Loucy (cell line): ENCODE results near the gene HOXB4.

ENCODE experiments used
- H2AFZ ChIP-seq: fragments of 200-600 bp; sonication (generic); 2 replicates; pipeline ENCODE4 v1.6.0; 2016; ENCODE audit warnings: antibody characterized with exemption, mild to moderate bottlenecking, low read length, moderate library complexity
- H3F3A ChIP-seq: fragments of 200-600 bp; 2 replicates; pipeline ENCODE4 v1.6.0; 2016; ENCODE audit warnings: antibody characterized with exemption, low read depth, mild to moderate bottlenecking
- H3K27me3 ChIP-seq: fragments of 200-600 bp; sonication (generic); 2 replicates; pipeline ENCODE4 v1.6.1; 2014; ENCODE audit warnings: low read length, mild to moderate bottlenecking; ENCODE audit not compliant: insufficient read depth, poor library complexity, severe bottlenecking
- H3K36me3 ChIP-seq: fragments of 200-600 bp; sonication (generic); 2 replicates; pipeline ENCODE4 v1.6.1; 2016; ENCODE audit warnings: low read length; ENCODE audit not compliant: insufficient read depth
- H3K4me1 ChIP-seq: fragments of 200-600 bp; sonication (generic); 2 replicates; pipeline ENCODE4 v1.5.1; 2014; ENCODE audit warnings: low read length, mild to moderate bottlenecking; ENCODE audit not compliant: insufficient read depth, poor library complexity, severe bottlenecking
- H3K4me2 ChIP-seq: fragments of 200-600 bp; sonication (generic); 2 replicates; pipeline ENCODE4 v1.6.0; 2014; ENCODE audit warnings: antibody characterized with exemption, low read length, low read depth, mild to moderate bottlenecking; ENCODE audit not compliant: poor library complexity, severe bottlenecking
- H3K4me3 ChIP-seq: fragments of 200-600 bp; sonication (generic); 2 replicates; pipeline ENCODE4 v1.5.1; 2014; ENCODE audit warnings: low read length, mild to moderate bottlenecking, mixed read lengths; ENCODE audit not compliant: poor library complexity, severe bottlenecking
- H3K79me2 ChIP-seq: fragments of 200-600 bp; sonication (generic); 2 replicates; pipeline ENCODE4 v1.6.1; 2014; ENCODE audit warnings: low read length; ENCODE audit not compliant: insufficient read depth
- H3K9ac ChIP-seq: fragments of 200-600 bp; sonication (generic); 2 replicates; pipeline ENCODE4 v1.6.0; 2014; ENCODE audit warnings: mild to moderate bottlenecking, low read depth, low read length, moderate library complexity; ENCODE audit not compliant: poor library complexity, severe bottlenecking
- H3K9me2 ChIP-seq: fragments of 200-600 bp; sonication (generic); replicated peaks from 2 replicates; pipeline ENCODE4 v1.6.1; 2016; ENCODE audit warnings: low read depth, low read length, mixed read lengths
- H3K9me3 ChIP-seq: fragments of 200-600 bp; sonication (generic); 2 replicates; pipeline ENCODE4 v1.6.1; 2014; ENCODE audit warnings: mild to moderate bottlenecking, antibody characterized with exemption, low read length, low read depth; ENCODE audit not compliant: insufficient read depth
- H4K20me1 ChIP-seq: fragments of 200-600 bp; sonication (generic); 2 replicates; pipeline ENCODE4 v1.6.0; 2014; ENCODE audit warnings: antibody characterized with exemption, low read length, mild to moderate bottlenecking; ENCODE audit not compliant: insufficient read depth, poor library complexity, severe bottlenecking
- CTCF ChIP-seq: fragments of 200-600 bp; sonication (generic); conservative IDR thresholded peaks from 2 replicates; pipeline ENCODE4 v1.5.1; 2014; ENCODE audit warnings: mild to moderate bottlenecking, antibody characterized with exemption, low read length
- EZH2phosphoT487 ChIP-seq: fragments of 200-600 bp; IDR thresholded peaks from 2 replicates; pipeline ENCODE4 v1.6.1; 2018; ENCODE audit warnings: antibody characterized with exemption, mild to moderate bottlenecking, moderate library complexity, borderline replicate concordance

Gene HOXB4

GRCh38 chr17:48528153-48528935 lies 49.8 kb downstream of the HOXB4 start:
- Histone ChIP-seq H3K4me1 (peaks cover 3% of the 10 kb centered on the region), H3K9me2 (no peaks in the 10 kb centered on the region), H3K36me3 (no peaks in the 10 kb centered on the region), H3K79me2 (no peaks in the 10 kb centered on the region), H3K4me2 (no peak overlapping the region), H3F3A (no peaks in the 10 kb centered on the region), H3K4me3 (no peak overlapping the region), H2AFZ (no peak overlapping the region), H4K20me1 (no peaks in the 10 kb centered on the region), H3K9me3 (no peaks in the 10 kb centered on the region), H3K27me3 (no peaks in the 10 kb centered on the region), H3K9ac (no peak overlapping the region)
- TF ChIP-seq CTCF: no peak
- no peak for TF ChIP-seq EZH2phosphoT487

GRCh38 chr17:48527547-48527932 lies 50.6 kb downstream of the HOXB4 start:
- TF ChIP-seq CTCF (no peak), EZH2phosphoT487 (no peak)
- Histone ChIP-seq H3K36me3 (no peaks in the 10 kb centered on the region), H3K9me2 (no peaks in the 10 kb centered on the region), H3K4me2 (no peak overlapping the region), H4K20me1 (no peaks in the 10 kb centered on the region), H2AFZ (no peak overlapping the region), H3K79me2 (no peaks in the 10 kb centered on the region), H3K9ac (no peak overlapping the region), H3F3A (no peaks in the 10 kb centered on the region), H3K4me3 (no peak overlapping the region), H3K4me1 (peaks cover under 1% of the 10 kb centered on the region), H3K9me3 (no peaks in the 10 kb centered on the region), H3K27me3 (no peaks in the 10 kb centered on the region)

- Histone ChIP-seq H3K9me2 (no peaks in the 10 kb centered on the region), H2AFZ (no peak overlapping the region), H3F3A (no peaks in the 10 kb centered on the region), H3K4me3 (no peak overlapping the region), H3K27me3 (no peaks in the 10 kb centered on the region), H3K79me2 (no peaks in the 10 kb centered on the region), H3K9ac (no peak overlapping the region), H4K20me1 (no peaks in the 10 kb centered on the region), H3K4me1 (peaks cover 7% of the 10 kb centered on the region), H3K9me3 (no peaks in the 10 kb centered on the region), H3K36me3 (no peaks in the 10 kb centered on the region), H3K4me2 (no peak overlapping the region)
- TF ChIP-seq EZH2phosphoT487 (no peak), CTCF (no peak)
Observed at GRCh38 chr17:48526608-48527546, 51.3 kb downstream of the HOXB4 start.
